ENCODE data around the gene BRD7.

The BRD7 gene

DNA sequence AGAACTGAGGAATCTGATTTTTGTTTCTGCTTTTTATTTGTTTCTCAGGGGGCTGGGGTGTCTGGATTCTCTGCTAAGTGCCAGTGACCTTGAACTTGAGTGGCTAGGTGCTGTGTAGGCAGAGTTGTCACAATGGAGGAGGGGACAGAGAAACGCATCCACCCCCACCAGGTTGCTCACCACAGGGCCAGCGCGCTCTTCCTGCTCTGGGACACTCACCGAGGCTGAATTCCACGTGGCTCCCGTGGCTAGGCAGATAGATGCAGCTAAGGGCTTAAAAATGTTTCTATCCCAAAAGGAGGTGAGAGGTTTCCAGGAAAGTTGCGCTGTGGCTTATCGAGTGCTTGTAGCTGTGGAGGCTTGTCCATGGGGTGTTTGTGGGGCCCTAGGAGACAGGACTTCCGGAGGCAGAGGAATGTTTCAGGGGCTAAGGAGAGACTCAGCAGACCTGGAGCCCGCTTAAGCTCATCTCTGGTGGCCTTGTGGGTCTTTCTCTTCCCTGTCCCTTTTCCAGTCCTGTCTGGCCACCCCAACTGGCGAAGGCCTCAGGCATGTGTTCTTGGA, 65.7 kb downstream of the BRD7 start:
- DNase-seq (ENCODE audit: low spot score), result peak; percentile 9

DNA sequence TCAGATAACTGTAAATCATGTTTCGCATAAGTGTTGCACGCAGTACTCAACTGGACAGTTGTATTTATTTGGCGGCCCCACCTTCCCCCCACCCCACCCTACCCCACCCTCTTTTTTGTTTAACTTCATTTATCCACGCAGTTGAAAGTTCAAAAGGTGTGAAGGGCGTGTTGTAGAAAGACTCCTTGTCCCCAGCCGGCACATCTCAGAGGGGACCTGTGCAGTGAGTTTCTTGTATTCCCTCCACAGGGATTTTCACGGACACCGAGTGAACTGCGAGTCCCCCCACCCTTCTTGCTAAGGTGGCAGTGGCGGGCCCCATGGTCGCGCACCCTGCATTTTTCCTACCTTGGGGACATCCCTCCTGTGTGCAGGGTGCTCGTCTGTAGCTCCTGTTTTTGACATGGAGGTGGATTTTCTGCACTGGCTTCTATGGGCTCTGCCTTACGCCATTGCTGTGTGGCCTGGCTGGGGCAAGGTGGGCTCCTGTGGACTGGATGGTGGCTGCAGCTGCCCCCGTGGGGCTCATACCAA, 66.2 kb downstream of the BRD7 start:
- no peak for DNase-seq (ENCODE audit: low spot score)

DNA sequence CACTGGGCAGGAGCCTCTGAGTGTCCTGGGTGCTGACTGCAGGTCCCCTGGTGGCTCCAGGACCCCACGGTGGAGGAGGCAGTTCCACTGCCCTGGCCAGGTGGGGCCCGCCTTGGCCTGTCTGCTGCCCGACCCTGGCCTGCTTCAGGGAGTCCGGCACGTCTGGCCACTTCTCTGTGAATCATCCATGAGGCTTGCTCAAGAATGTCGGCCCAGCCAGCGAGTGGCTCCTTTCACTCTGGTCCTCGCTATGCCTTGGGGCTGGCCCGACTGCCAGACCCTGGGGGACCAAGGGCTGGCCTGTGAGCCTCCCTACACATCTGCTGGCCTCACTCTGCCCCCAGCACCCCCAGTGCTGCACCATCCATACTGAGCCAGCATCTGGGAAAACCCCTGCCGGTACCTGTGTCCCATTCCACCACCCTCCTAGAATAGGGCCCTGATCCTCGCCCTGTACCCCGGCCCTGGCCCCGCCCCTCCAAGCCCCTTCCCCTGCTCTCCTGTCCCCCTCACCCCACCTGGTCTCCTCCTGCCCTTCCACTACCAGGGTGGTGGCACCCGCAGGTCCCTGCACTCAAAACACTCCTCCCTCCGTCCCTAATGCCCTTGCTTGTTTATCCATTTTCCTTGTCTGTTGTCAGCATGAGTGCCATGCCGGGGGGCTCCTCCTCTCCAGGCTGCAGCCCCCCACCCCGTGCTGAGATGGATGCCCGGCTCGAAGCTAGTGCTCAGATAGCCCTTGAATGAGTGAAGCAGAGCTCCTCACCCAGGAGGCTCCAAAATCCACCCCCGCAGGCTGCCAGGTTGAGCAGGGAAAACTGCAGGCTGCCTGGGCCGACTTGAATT, 66.9 kb downstream of the BRD7 start:
- DNase-seq (ENCODE audit: low spot score), result peak; percentile 30

DNA sequence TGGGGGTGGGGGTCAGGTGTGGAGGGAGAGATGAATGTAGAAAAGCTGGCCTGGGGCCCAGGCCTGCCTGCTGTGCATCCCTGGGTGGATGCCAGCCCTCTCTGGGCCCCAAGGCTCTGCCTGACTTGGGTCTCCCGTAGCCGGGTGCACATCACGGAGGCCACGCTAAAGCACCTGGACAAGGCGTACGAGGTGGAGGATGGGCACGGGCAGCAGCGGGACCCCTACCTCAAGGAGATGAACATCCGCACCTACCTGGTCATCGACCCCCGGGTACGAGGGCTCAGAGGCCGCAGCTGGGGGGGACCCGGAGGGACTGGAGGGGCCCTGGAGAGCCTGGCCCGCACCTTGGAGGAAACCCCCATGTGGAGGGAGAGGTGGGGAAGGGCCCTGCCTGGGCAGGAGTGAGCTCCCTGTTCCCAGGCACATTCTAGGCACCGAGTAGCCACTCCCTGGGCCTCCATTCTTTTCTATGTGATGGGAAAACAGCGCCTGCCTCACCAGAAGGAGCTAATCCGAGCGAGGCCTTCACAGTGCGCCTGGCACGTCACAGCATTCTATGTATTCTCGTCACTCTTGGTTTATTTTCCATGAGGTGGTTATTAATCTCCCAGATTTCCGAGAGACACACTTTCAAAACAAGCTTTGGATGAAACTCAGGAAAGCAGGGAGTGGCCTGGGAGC, 67.7 kb downstream of the BRD7 start:
- DNase-seq (ENCODE audit: low spot score), result peak; percentile 7

DNA sequence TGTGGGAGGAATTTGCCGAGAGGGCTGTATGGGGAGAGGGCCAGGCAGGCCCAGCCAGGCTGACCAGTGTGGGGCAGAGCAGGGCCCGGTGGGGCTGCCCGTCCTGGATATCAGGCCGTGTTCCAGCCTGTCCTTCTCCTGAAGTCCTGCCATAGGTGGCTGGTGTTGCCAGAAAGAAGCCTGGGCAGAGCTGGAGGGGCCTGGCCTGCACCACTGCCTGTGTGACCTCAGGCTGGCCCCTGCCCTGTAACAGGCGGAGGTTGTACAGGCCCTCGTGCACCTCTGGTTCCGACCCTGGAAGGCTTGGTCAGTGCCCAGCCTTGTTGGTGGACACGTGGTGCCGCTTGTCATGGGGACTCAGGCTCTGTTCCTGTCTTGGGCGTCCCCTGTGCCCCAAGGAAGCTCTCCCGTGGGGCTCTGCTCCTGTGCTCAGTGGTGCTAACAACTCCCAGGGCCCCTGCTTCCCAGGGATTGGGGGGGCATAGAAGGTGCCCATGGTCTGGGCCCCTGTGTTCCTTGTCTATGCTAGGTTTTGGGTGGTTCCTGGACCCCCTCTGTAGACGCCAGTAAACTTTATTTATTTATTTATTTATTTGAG, 69.2 kb downstream of the BRD7 start:
- DNase-seq (ENCODE audit: low spot score), result no peak

DNA sequence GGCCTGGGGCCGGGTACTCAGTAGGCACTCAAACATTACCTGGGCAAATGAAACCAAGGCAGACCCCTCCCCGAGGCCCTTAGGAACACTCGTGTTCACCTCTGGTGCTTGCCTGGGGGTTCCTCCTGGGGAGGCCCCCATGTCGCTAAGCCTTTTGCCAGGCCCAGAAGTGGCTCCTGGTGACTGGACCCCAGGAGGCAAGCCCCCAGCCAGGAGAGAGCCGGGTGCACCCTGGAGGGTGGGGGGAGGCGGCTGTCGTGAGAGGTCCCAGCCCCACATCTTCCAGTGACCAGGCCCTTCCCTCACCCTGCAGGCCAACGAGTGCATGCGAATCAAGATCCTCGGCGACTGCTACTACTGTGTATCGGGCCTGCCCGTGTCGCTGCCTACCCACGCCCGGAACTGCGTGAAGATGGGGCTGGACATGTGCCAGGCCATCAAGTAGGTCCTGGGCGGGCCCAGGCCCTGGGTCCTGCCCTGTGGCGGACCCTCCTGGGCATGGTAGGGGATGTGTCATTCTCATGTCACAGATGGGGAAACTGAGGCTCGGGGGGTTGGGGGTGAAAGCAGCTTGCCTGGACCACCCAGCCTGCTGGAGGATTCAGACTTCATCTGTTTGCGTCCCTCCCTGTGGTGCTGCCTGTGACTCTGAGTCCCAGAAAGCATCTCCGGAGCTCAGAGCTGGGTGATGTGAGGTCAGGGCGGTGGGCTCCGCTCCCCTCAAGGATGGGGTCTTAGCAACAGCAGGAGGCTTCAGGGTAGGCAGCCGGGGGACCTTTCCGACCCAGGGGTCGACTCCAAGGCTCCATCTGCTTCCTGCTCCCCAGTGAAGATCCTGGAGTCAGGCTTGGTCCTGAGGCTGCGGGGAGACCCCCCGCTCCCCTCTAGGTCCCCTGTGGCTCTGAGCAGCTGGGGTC, 69.9 kb downstream of the BRD7 start:
- no peak for DNase-seq (ENCODE audit: low spot score)

DNA sequence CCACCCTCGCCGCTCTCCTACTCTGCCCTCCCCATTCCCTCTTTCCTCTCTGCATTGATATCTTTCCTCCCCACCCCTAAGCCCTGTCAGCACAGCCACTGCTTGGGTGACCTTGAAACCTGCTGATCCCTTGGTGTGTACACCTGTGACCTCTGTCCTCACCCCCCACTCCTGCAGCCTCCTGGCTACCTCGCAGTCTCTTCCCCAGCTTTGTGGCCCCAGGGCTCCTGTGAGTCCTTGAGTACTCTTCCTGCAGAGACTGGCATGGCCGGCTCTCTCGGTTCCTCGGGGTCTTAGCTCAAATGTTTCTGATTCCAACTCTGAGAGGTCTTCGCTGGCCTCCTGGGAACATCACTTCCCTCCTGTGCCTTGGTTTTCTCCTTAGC, 70.7 kb downstream of the BRD7 start:
- DNase-seq (ENCODE audit: low spot score), result no peak

DNA sequence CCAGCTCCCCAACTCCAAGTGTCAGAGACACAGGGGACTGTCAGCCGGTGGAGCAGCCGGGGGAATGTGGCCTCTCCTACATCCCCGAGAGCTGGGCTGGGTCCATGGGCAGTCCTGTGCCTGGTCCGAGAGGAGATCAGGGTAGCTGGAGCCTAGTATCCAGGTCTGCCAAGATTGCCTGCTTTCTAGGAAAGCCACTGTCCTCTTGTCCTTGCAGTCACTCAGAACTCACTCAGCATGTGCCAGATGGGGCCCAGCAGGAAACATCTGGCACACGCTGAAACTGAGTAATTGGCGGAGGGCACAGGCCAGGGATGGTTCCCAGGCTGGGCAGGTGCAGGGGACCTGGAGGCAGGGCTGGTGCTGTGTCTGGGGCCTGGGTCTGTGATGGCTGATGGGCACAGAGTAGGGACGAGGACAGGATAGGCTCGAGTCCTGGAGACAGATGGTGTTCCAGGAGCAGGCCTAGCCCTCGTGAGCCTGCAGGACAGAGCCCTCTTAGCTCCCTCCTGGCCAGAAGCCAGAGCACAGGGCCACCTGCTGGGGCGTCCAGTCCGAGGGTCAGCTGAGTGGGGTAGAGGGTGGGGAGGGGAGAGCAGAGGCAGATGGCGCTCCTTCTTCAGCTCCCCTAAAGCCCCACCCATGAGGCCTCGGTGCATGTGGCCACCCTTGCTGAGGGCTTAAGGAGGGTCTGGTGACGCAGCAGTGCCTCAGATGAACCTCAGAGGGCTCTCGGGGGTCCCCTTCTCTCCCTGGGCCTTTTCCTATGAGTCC, 71.3 kb downstream of the BRD7 start:
- no peak for DNase-seq (ENCODE audit: low spot score)

DNA sequence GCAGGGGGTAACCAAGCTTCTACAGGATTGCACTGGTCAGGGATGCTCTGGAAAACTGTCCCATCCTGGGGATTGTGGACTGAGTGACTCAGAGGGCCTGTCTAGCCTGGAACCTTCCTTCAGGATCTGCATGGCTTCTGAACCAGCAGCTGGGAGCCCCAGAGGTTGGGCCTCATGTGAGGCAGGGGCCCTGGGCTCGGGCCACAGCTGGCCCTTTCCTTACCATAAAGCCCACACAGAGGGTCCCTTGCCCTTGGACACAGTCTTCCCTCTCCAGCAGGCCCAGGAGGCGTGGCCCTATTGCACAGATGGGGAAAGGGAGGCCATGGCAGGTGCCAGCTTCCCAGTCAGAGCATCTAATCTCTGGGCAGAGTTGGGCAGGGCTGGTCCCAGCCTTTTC, 72.0 kb downstream of the BRD7 start:
- no peak for DNase-seq (ENCODE audit: low spot score)

DNA sequence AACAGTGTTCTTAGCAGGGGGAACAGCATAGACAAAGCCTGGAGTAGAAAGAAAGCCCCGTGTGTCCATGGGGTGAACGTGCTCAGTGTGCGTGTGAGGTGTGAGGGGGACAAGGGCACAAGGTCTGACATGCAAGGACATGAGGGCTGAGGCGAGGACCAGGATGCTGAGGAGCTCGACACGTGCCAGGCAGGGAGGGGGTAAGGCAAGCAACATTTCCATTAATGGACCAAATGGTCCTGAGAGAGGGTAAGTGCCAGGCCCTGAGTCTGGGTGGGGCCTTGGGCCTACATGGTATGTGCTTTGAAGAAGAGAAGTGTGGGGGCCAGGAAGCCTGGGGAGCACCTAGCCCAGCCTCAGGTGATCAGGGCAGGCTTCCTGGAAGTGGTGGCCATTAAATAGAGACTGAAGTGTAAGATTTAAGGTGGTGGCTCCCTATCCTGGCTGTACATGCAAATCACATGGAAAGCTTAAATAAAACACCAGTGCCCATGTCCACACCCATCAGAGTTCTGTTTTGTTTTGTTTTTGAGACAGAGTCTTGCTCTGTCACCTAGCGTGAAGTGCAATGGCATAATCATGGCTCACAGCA, 73.2 kb downstream of the BRD7 start:
- DNase-seq (ENCODE audit: low spot score), result no peak

DNA sequence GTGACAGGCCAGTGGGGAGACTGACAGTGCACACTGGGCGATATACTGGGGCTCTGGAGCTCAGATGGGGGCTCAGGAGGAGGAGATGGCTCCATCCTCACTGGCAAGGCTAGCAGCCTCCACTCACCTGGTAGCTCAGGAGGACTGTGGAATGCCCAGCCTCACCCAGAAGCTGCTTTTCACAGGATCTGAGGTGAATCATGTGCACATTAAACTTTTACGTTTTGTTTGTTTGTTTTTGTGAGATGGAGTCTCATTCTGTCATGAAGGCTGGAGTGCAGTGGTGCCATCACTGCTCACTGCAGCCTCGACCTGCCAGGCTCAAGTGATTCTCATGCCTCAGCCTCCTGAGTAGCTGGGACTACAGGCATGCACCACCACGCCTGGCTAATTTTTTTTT, 73.8 kb downstream of the BRD7 start:
- no peak for DNase-seq (ENCODE audit: low spot score)

DNA sequence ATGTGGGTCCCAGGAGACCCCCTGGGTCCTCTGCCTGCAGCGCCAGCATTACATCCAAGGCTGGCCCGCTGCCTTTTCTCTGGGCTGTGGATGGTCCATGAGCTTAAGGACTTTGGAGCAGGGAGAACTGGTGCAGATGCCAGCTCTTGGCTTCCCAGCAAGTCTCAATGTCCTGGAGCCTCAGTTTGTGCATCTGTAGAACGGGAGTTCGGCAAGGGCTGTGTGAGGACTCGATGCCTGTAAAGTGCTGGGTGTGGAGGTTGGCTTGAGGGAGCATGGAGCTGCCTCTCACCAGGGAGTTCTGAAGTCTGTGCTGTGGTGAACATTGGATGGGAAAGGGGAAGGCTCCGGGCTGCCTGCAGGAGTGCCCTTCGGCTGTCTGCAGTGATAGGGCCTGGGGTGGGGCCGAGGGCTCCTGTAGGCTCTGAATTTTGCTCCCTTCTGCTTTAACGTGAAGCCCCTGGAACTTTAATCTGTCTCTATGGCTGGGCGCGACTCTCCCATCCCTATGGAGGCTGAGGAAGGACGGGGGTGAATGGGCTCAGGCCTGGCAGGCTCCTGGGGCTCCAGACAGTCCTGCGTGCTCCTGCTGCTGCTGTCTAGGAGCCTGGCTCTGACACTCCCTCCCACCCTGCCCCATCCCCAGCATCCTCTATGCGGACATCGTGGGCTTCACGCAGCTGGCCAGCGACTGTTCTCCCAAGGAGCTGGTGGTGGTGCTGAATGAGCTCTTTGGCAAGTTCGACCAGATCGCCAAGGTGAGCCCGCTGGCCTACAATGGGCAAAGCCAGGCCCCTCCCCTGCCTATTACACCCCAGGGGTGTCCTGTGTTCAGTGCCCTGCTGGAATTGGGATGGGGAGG, 74.6 kb downstream of the BRD7 start:
- no peak for DNase-seq (ENCODE audit: low spot score)

DNA sequence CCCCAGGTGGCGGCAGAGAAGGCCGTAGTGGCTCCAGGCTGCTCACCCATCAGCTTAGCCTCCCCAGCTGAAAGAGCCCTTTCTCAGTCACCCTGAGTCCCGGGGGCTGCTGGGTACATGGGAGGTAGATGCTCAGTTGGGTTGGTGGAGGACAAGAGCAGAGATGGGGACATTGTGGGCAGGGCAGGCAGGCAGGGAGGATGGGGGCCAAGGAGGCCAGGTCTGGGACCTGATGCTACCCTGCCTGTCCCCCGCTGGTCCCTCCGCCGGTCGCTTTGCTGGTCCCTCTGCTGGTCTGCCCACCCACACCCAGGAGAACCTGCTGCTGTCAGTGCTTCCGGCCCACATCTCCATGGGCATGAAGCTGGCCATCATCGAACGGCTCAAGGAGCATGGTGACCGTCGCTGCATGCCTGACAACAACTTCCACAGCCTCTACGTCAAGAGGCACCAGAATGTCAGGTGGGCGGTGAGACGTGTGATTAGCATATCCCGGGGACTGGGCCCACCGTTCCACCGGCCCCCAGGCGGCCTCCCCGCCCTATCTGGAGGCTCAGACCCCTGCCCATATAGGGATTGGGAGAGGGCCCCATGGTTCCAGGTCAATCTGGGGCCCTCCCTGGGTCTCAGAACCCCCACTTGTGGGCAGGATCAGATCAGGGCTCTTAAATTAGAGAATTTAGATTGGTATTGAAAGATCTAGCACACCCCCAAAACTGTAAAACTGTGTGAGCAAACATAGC, 75.6 kb downstream of the BRD7 start:
- no peak for DNase-seq (ENCODE audit: low spot score)

DNA sequence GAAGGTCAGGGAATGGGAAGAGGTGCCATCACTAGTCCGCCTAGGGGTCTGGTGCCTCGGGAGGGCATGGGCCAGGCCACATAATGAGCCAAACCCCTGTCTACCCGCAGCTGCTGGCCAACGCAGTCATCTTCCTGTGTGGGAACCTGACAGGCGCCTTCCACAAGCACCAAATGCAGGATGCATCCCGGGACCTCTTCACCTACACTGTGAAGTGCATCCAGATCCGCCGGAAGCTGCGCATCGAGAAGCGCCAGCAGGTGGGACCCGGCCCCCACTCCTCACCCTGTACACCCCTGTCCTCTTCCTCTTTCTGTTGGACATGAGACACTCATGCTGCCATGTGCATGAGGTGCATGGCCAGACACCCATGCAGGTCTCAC, 76.2 kb downstream of the BRD7 start:
- no peak for DNase-seq (ENCODE audit: low spot score)

DNA sequence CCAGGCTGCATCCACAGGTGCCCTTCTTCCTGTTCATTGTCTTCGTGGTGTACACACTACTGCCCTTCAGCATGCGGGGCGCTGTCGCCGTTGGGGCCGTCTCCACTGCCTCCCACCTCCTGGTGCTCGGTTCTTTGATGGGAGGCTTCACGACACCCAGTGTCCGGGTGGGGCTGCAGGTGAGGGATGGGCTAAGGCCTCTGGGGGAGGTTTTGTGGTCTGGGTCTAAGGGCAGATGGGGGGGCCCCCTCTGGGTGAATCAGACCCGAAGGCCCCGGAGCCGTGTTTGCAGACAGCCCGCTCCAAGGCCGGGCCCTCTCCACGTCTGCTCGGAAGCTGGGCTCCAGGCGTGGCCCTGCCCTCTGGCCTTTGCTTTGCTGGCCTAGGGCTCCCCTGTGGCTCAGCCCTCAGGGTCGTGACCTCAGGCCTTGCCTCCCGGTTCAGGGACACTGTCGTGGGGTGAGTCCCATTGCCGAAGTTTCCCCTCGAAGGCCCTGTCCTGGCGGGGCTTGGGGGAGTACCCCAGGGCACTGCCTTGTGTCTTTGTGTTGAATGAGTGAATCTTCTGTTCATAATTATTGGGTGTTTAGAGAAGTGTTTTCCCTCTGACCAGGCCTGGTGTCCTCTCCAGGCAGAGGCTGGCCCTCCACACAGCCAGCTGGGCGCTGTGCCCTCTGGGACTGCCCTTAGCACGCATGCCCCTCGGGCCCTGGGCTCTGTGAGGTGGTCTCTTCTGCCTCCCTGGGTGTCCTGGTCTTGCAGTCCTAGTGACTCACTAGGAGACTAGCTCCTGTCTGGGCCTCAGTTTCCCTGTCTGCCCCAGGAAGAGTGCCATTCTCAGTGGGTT, 76.8 kb downstream of the BRD7 start:
- no peak for DNase-seq (ENCODE audit: low spot score)

DNA sequence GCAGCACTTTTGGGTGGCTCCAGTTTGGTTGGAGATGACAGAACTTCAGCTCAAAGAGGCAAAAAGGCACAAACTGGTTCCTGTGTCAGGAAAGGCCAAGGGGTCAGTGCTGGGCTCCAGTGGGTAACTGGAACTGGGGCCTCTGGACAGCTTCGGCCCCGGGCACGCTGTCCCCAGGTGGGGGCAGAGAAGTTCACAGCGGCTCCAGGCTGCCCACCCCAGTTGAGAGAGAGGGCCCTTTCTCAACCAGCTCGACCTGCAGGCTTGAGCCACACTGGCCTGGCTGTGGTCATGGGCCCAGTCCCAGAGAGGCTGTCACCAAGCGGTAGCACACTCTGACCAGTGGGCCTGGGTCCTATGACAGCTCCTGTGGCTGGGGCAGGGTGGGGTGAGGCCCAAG, 77.9 kb downstream of the BRD7 start:
- DNase-seq (ENCODE audit: low spot score), result no peak

DNA sequence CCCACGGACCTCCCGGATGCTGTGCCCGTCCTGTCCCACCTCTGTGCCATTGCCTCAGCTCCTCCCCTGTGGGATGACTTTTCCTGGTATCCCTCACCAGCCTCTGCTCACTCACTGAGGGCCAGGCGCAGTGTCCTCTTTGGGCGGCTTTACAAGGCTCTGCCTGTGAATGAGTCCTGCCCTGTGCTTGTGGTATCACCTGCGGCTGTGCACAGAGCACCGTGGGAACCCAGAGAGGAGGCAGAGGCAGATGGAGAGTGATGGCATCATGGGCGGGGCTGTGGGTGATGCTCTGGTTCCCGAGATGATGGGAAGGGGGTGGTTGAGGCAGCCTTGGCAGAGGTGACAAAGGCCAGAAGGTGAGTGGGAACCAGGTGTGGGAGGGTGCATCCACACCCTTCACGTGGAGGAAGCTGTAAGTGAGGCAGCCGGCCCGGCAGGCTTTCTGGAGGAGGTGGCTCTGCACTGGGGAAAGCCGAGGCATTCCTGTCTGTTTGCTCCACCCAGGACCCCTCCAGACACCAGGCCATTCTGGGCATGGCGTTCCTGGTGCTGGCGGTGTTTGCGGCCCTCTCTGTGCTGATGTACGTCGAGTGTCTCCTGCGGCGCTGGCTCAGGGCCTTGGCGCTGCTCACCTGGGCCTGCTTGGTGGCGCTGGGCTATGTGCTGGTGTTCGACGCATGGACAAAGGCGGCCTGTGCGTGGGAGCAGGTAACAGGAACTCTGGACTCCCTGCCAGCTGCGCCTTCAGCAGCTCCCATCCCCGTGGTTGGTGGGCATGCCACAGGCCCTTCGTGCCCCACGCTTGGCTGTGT, 78.6 kb downstream of the BRD7 start:
- no peak for DNase-seq (ENCODE audit: low spot score)
